LoVo (cell line): Measurements from ENCODE around the gene ZCCHC18.

ENCODE experiments used
- DNase-seq: peaks from one replicate; pipeline ENCODE4 v3.0.0-alpha.2; 2016; ENCODE audit warnings: low spot score

The ZCCHC18 gene

DNA sequence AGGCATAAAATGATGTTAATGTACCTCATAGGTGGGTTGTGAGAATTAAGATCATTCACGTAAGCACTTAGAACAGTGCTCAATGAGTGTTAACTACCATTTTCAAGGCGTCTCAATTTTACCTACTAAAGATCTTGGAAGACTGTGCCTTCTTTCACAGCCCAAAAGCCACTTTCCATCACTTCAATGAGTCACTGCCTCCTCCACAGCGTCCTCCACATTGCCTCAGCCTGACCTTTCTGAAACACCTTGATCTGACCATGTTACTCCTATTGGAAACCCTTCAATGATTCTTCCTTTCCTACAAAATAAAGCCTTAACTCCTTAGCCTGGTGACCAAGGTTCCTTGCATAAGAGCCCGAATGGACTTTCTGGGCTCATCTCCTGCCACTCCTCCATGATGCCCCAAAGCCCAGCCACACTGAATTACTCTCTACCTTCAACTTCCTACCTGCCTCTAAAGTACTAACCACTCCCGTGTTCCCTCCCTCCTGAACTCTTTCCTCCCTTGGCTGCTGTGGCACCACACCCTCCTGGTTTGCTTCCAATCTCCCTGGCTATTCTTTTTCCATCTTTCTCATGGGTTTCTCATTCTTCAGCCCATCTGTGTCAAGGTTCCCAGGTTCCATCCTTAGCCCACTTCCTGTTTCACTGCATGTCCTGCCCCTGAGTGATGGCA, 22.4 kb downstream of the ZCCHC18 start:
- no peak for DNase-seq

DNA sequence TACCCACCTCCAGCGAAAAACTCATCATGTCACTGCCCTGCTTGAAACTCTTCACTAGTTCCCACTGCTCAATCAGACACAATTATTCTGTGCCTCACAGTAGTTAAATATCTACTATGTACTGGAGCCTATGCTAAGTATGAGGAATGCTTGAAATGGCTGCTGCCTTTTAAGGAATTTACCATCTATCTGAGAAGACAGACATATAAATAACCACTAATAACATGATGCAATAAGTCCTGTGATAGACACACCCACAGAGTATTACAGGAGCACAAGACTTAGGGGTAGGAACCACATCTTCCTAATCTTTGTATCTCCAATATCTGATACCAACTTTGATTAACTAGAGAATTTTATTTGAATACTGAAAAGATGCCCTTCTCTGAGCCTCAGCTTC, 23.4 kb downstream of the ZCCHC18 start:
- DNase-seq, result no peak

DNA sequence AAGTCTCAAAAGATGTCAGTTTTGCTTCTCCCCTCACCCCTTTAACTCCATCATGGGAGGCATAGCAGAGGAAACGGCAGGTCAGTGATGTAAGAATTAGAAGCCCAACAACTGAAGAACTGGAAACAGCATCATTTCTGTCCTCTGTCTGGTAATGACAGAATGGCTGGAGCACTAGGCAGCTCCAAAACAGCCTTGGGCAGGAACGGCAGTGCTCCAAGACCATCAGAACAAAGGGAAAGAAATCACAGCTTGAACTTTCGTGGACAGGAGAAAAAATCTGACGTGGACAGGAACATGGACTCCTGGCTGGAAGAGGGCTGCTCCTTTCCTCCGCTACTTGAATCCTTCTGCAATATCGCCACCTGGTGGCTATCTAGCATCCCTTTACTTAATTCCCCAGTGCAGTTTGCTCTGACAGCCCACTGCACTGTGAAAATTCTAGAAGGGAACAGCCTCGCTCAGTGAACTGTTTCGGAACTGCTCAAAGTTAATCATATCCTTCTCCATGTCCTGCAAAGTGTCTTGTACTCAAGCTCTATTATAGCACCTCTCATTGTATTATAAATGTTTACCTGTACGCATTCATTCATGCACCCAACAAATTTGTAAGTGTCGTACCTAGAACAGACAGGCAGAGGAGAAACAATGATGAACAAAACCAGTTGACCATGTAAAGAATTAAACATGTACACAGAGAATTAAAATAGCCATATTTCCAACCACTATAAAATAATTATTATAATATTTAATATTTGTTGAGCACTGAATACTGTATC, 24.1 kb downstream of the ZCCHC18 start:
- DNase-seq, result peak; percentile 61

DNA sequence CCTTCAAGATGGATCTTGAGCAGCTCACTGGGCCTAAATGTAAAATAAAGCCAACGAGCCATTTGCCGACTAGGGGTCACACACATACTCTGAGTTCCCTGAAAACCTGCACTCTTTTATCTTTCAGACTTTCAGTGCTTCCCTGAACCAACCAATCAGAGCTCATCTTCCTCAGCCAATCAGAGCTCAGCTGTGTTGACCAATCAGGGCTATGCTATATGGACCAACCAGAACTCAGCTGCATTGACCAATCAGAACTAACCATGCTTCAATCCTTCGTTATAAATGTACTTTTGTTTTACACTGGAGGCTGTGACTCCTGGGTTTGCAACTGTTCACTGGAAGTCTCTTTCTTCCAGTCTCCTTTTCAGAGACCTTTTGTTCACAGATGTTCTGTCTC, 25.2 kb downstream of the ZCCHC18 start:
- DNase-seq, result no peak

DNA sequence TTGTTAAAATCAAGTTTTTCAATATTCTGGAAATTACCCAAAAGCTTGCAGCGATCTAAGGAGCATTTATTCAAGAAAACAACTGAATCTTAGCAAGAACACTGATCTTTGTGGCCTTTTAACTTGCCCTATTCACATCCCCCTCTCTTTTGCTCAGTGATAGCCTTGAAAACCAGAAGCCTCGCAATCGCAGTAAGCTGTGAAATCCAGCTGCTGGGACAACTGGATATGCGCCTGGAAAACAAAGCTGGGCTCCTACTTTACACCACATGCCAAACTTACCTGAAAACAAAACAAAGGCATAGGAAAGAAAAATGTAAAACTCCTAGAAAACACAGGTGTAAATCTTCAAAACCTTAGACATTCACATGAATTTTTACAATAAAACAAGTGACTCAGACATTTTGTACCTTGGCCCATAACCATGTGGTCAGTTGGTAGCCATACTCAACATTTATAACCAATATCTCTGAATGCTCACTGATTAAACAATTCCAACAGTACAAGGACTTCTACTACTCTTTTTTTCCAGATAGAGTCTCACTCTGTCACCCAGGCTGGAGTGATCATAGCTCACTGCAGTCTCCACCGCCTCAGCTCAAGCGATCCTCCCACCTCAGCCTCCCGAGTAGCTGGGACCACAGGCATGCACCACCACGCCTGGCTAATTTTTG, 28.9 kb downstream of the ZCCHC18 start:
- no peak for DNase-seq

- DNase-seq, result no peak
Observed at GRCh38 chrX:104151037-104151436, 38.7 kb downstream of the ZCCHC18 start.

- peak; percentile 80 for DNase-seq
Observed at GRCh38 chrX:104156630-104157529, 44.6 kb downstream of the ZCCHC18 start, which contains the start of gene SLC25A53. TSS of gene SLC25A53 (minus strand) at chrX:104157009. CDS start at chrX:104105257, 51,752 bp downstream.
